Ovary (tissue), 3 donors: ENCODE measurements around the gene CHMP6.

Experiments
- CTCF ChIP-seq, 3 donors: fragments of 450-650 bp in 2 of 3; fragments of 200-600 bp in 1 of 3; IDR thresholded peaks; one replicate each; pipeline versions ENCODE4 v1.5.1 to v1.8.0; 2016 to 2022; ENCODE audit warnings: antibody characterized with exemption in 3 of 3, mild to moderate bottlenecking in 1 of 3
- EP300 ChIP-seq: sonication (generic); formaldehyde crosslinking; IDR thresholded peaks from one replicate; pipeline ENCODE4 v1.6.1; 2017; ENCODE audit warnings: antibody characterized with exemption
- POLR2A ChIP-seq: fragments of 450-650 bp; IDR thresholded peaks from one replicate; pipeline ENCODE4 v1.6.1; 2017; ENCODE audit warnings: antibody characterized with exemption, mild to moderate bottlenecking, moderate library complexity
- donor health status: DM: no; HTN: no; CAD: no.

- TF ChIP-seq CTCF (IDR thresholded peaks at IDR 0.05) (no peak), EP300 (no peak), POLR2A (no peak)
These were observed 32.2 kb upstream of the CHMP6 start for GRCh38 chr17:80959330-80960036.
